SH-SY5Y (cell line): ENCODE results near the gene L3MBTL1.

Source experiments
- GATA2 ChIP-seq: IDR thresholded peaks from 2 replicates; pipeline ENCODE4 v1.6.1; 2011; ENCODE audit warnings: mild to moderate bottlenecking, low read depth, low read length
- GATA3 ChIP-seq: IDR thresholded peaks from 2 replicates; pipeline ENCODE4 v1.6.1; 2011; ENCODE audit warnings: low read depth, mild to moderate bottlenecking, low read length, moderate library complexity

GRCh38 chr20:43530321-43531090 lies 23.0 kb downstream of the L3MBTL1 start:
- TF ChIP-seq GATA2 (no peak), GATA3 (no peak)
